HG03469 (cell line): ENCODE data around the gene CAPN5.
"Not testable (repeated sequence)": the region's sequence is repeated elsewhere in the genome, so short reads cannot be mapped to it uniquely, and the experiment has no call there.

Source experiments
- ATAC-seq: cut with Tn5 transposase; IDR thresholded peaks from one replicate; pipeline ENCODE4 v1.9.1; 2021; ENCODE audit warnings: mild to moderate bottlenecking, moderate library complexity, moderate number of reproducible peaks; ENCODE audit not compliant: unreplicated experiment

CAPN5 gene

DNA sequence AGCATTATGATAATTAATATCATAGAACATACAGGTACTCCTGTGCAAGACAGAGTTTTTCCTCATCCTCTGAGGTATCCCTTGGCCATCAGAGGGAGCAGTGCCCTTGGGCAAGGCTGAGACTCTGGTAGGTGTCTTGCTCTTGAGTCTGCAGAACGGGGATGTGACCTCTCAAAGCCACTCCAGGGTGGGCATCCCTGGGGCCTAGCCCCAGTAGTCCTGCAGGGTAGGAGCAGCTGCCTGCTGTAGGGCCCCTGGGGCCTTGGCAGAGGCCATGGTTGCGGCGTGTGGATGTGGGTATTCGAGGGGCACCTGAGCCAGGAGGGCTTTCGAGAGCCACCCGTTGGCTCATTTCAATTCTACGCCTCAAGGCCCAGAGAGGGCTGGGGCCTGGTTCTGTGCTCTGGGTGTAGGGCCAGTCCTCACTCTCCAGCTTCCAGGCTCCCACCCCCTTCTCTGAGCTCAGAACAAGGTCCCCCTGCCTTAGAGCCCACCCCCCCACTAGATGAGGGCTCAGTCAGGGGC is 28.1 kb downstream of the CAPN5 start:
- no peak for ATAC-seq

DNA sequence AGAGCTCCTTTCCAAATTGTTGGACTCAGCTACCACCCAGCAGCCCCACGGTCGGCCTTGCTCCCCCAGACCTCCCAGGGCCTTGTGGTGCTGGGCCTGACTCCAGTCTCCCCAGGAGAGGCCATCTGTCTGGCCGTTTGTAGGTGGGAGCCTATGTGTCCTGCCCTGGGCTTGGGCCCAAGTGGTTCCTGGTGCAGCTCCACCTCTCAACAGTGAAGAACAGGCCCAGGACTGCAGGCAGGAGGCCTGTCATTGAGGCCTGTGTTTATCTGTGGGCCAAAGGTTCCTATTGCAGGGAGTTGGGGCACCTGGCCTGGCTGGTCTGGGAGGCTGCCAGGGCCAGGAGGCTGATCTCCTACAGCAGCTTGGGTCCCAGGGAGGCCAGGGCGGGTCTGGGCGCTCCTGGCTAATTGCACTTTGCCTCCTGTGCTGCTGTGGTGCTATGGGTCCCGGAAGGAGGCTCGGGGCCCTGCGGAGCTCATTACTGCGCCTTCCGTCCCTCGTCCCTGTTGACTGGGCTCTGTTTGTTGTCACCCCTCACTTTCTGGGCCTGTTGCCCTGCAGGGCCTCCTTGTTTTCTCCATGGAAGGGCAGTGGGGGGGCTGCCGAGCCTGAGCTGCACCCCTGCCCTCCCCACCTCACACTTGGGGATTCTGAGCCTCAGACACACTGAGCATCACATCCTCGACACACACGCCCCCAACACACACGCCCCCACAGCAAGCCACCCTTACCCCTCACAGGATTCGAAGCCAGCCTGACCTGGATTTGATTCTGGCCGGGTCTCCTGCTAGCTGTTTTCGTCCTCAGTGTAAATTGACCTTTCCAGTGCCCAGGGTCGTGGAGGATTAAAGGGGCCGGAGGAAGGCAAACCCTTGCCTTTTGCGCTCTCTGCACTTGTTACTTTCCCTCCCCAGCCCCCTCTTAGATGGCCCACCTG is 29.1 kb downstream of the CAPN5 start:
- no peak for ATAC-seq

DNA sequence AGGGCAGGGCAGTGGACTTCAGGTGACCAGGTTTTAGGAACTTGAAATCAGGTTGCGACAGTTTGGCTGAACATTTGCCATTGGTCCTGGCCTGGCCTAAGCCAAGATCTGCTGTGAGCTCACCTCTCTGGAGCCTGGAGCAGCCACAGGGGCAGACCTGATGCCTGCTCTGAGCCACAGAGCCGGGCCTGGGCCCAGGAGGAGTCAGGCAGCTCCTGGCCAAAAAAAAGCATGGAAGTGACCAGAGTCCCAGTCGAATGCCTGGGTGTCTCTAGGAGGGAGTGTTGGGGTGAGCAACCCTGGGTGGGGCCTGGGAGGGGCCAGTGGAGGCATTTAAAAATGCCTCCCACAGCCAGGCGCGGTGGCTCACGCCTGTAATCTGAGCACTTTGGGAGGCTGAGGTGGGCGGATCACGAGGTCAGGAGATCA is 29.8 kb downstream of the CAPN5 start:
- no peak for ATAC-seq

DNA sequence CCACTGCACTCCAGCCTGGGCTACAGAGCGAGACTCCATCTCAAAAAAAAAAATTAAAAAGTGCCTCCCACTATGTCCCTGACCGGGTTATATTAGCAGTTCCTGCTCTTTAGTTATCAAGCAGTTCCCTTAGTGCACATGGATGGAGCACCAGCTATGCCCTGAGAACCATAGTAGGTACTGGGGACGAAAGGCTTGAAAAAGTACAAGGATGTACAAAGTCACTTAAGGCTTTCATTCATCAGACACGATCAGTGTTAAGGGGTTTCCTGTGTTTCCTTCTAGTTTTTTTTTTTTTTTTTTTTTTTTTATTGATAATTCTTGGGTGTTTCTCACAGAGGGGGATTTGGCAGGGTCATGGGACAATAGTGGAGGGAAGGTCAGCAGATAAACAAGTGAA is 30.4 kb downstream of the CAPN5 start:
- ATAC-seq: not testable (repeated sequence)

DNA sequence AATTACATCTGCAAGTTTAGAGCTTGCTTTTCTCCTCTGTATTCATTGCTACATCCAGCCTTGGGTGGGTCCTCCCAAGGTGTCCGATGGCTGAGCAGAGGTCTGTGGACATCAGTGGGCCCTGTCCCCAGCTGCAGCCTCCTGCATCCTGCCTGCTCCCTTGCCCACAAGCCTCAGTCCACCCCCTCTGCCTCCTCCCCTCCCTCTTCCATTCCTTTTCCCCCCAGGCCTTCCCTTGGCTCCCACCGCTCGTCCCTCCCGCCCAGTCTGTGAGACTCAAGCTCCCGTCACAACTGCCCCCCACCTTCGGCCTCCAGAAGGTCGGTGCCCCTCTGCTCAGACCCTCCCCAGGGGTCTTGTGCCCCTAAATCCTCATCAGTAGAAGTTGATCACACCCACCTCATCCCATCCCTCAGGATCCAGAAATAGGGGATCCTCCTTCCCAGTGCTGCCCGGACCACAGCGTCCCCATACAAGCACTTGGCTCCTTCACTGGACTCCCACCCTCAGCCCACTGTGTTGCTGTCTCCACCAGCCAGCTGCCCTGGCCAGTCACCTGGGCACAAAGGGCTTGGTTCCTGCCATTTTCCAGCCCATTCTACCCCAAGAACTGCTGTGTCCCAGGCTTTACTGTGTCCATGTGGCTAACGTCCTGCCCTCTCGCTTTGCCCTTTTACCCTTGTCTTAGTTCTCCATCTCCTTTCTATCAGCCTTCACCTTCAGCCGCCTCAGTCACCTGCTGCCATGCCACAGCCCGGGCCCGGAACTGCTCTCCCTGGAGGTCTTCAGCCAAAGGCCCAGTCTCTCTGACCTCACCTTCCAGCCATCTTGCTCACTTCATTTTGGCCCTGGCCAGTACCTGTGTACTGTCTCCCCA is 33.6 kb downstream of the CAPN5 start:
- ATAC-seq: no peak

DNA sequence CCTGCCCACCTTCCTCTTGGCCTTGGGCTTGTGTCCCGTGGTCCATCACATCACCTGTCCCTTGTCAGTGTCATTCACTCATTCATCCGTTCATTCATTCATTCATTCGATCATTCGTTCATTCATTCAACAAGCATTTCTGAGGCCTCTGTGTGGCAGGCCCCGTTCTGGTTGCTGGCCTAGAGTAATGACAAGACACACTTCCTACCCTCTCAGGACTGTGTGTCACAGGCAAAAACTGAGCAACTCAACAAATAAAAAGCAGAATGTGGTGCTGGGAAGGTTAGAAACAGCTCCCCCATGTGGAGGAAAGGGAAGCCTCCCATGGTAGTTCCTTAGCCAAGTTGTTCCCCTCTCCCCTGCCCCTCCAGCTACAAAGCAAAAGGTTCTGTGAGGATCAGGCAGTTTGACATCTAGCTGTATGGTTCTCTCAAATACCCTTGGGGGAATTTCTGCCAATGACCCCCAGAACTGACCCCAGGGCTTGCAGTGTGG is 34.3 kb downstream of the CAPN5 start:
- ATAC-seq: no peak

DNA sequence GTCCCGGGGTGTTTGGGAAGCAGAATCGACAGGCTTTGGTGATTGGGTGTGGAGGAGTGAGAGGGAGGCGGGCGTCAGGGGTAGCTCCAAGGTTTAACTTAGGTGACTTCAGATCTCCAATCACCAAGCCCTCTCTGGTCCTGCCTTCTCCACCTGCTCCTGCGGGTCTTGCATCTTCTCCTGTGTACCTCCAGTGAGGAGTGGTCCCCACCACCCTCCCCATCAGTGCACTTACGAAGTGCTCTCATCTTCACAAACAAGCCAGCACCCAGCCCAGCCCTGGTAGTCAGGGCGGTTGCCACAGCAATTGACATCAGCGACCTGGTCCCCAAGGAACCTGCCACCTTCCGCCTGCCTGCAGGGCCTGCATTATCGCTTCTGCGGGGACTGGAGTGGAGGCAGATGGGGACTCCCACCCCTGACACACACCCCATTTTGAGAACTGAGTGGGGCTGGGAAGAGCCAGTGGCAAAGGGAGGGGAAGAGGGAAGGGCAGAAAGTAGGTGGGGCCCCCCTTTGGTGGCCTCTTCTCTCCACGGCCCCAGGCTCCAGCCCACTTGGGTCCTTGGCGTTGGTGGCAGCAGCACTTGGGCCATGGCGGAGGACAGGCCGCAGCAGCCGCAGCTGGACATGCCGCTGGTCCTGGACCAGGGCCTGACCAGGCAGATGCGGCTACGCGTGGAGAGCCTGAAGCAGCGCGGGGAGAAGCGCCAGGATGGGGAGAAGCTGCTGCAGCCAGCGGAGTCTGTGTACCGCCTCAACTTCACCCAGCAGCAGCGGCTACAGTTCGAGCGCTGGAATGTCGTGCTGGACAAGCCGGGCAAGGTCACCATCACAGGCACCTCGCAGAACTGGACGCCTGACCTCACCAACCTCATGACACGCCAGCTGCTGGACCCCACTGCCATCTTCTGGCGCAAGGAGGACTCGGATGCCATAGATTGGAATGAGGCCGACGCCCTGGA is 35.8 kb downstream of the CAPN5 start, which contains the start of gene OMP:
OMP (plus strand) TSS at position 595 of the 965 bp plus-strand sequence; CDS start at position 595, 0 bp downstream.
- no peak for ATAC-seq

DNA sequence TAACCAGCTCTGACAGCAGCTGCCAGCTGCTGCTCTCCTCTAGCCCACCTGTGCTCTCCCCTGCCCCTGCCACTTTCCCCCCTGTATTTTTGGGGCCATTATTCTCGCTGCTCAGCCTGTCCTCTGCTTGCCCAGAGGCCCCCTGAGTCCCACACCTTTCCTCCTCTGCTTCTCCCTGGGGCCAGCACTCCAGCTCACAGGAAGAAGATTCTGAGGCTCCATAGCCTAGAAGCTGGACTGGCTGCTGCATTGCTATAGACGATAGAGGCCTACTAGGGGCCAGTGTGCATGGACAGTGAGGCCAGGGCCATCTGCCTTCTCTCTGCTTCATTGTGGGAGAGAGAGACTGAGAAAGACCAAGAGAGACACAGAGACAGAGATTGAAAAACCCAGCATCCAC is 36.5 kb downstream of the CAPN5 start:
- ATAC-seq: no peak

DNA sequence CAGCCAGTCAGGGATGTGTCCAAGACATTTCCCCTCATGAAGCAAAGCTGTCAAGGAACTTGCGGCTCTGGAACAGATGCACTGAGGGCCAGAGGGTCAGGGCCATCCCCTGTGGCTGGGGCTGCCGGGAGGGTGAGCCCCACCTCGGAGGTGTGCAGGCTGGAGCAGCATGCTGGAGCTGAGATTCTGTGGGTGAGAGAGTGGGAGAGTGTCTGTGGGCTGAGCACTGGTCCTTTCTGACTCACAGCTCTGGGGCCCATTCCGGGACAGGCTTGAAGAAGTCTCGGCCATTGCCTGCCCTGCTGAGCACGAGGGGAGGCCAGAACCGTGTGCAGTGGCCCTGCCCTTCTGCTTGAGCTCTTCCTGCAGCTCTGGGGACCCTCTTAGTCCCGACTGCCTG is 38.0 kb downstream of the CAPN5 start:
- no peak for ATAC-seq

DNA sequence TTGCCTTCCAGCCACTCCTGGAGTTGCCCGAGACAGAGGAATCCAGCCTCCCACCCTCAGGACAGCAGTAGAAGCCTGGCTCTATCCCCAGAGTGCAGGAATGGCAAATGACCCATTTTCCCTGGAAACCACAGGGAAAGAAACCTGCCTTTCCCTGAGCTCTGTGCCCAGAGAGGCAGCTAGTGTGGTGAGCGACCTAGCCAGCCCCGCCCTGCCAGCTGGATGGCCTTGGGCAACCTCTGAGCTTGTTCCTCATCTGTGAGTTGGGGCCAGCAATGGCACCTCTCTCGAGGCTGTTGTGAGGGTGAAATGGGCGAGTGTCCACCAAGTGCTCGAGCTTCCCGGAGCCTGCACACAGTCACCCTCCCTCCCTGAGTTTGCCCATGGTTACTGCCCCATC is 39.5 kb downstream of the CAPN5 start:
- ATAC-seq: no peak

DNA sequence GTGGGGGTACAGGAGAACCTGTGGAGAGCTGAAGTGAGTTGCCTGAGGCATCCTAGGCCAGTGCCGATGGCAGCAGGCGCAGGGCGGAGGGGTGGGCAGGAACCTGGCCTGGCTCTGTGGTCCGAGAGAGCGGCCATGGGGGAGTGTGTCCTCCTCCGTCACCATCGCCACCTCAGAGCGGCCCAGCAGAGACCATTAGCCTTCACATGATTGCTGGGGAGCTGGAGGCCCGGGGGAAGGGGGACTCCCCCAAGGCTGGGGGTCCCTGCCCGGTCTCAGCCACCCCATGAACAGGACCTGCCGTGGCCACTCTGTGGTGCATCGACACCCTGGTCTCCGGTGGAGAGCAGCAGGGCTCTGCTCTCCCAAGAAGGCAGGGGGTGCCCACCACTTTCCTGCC is 40.0 kb downstream of the CAPN5 start:
- no peak for ATAC-seq

DNA sequence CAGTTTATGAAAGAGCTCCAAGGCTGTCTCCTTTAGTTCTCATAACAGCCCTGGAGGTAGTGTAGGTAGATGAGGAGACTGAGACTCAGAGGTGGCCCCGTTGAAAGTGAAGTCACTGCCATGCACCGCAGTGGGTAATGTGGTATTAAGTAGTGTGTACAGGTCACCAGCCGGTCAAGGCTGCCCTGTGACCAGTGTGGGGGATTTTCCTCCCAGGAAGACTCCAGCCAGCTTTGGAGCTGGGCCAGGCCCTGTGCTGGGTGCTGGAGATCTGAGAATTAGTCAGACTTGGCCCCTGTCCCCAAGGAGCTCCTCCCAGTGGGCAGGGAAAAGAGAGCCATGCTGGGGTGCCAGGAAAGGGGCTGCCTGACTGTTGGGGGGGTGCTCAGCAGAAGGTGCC is 41.2 kb downstream of the CAPN5 start:
- ATAC-seq: no peak

DNA sequence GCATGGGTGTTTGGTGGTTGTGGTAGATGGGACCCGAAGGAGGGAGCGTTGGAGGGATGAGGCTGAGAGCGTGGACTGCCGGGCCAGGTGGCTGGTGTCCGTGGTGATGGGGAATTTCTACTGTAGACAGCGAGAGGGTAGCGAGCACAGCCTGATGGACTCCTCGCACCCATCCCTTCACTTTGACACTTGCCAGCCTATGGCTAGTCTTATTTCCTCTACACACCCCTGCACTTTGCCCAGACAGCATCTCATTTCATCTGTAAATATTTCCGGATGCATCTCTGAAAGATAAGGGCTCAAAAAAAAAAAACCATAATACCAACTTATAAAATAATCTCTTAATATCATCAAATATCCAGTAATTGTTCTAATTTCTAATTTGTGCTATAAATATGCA is 41.7 kb downstream of the CAPN5 start:
- ATAC-seq: no peak

DNA sequence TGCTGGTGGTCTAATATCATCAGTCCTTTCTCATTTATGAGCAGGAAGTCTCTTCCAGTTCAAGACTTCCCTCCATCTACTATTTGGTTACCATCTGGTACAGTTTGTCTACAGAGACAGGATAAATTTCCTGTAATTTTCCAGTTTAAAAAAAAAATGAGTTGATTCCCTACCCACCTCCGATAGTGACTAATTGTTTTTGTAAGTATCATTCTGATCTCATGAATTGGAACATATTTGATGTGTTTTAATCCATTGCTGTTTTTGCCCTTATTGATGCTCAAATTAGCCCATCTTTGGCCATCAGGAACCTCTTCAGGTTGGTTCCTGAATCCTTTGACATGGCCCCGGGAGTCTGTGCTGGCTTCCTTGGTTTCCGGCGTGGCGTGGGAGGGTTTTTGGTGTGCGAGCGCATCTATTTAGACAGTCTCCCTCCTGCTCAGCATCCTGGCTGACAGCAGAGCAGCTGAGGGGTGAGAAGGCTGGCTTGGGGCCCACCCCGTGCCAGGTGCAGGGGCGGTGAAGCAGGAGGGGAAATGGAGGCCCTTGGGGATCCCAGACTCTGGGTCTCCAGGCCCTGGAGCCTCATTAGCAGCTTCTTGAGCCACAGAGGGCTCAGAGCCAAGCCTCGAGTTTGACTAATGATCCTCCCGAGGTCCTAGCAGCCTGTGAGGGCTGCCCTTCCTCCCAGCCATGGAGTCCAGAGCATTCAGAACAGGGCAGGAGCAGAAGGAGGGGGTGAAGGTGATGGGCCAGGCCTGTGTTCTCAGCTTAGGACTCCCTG is 42.7 kb downstream of the CAPN5 start:
- no peak for ATAC-seq

DNA sequence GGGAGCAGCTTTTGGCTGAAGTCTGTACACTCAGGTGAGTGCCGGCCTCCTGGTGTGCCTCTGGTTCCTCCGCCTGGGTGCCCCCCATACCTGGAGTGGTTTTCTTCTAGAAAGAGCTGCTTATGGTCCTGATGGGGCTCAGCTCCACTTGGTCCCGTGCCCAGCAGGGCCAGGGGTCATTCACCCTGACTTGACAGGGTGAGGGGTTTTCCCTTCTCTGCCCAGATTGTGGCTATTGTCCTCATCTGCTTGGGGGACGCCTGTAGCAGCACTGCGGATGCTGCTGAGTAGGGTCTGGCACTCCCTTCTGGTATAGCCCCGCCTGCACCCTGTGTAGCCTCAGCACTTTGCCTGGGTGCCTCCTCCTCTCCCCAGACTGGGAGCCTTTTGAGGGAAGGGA is 44.1 kb downstream of the CAPN5 start:
- no peak for ATAC-seq

DNA sequence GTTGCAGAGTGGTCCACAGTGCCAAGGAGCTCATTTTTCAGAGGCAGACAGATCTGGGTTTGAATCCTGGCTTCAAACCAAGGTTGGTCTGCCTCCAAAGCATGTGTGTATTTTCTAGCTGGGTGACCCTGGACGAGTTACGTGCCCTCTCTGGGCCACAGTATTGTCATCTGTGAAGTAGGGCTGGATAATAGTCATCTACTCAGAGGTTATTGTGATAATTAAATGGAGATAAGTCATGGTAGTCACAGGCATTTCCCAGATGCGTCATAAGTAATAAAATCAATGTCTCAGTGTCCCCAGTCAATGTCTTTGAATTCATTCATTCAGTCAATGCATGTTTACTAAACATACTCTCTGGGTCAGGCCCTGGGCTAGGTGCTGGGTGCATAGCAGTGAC is 44.5 kb downstream of the CAPN5 start:
- ATAC-seq: no peak

DNA sequence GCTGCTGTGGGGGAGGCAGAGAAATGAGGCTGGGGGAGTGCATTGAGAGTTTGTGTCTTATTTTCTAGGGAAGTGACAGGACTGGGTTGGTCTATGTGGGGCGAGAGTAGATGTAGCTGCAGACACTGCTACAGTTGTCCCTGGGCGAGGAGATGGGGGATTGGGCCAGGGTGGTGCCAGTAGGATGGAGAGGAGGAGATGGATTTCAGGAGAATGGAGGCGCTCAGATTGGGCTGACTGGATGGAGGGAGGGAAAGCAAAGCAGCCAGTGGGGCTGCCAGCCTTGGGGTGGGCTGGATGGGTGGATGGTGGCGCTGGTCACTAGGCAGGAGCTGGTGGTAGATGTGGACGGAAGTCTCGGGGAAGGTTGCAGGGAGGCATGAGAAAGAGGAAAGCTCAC is 45.2 kb downstream of the CAPN5 start:
- no peak for ATAC-seq

DNA sequence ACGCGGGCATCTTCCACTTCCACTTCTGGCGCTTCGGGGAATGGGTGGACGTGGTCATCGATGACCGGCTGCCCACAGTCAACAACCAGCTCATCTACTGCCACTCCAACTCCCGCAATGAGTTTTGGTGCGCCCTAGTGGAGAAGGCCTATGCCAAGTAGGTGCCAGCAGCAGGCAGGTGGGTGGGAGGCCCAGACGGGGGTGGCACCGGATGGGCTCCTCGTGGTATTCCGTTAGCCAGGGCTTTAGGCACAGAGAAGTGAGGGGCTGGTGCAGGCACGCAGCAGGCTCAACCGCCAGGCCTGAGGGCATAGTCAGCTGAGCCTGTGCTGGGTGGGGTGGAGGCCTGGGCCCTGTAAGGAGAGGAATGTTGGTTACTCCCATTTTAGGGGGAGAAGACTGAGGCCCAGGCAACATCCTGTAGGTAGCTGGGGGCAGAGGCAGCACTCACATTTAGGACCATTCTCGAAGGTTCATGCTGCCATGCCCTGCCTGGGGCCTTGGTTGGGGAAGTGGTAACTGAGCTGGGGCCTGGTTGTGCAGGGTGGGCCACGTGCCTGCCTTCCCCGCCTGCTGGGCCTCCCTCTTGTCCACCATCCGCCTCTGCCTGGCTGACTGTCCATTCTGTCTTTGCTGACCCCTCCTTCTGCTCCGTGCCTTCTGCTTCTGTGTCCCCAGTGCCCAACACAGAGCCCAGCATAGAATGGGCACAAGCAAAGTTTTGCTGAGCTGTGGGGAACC is 46.0 kb downstream of the CAPN5 start:
- no peak for ATAC-seq
